Keratinocyte (primary cell): ENCODE results near the gene CLPSL1.

ENCODE experiments used
- CTCF ChIP-seq, 3 experiments: IDR thresholded peaks in 1 of 3; conservative IDR thresholded peaks in 1 of 3; optimal IDR thresholded peaks in 1 of 3; 2 replicates in 2 of 3; 3 replicates in 1 of 3; pipeline versions ENCODE3 to v1.5.1; 2011; ENCODE audit warnings: low read length in 3 of 3, mild to moderate bottlenecking in 3 of 3, moderate library complexity in 2 of 3, control low read depth in 1 of 3, inconsistent platforms in 1 of 3; ENCODE audit not compliant: insufficient read depth in 2 of 3; ENCODE audit errors: extremely low read depth in 1 of 3
- EZH2 ChIP-seq: IDR thresholded peaks from one replicate; pipeline ENCODE4 v1.6.1; 2012; ENCODE audit warnings: inconsistent platforms, mild to moderate bottlenecking, low read length, moderate library complexity

GRCh38 chr6:35765739-35766138, 15.1 kb upstream of the CLPSL1 start:
- TF ChIP-seq CTCF (optimal IDR thresholded peaks at IDR 0.05 in 1 of 3, IDR thresholded peaks at IDR 0.05 in 1 of 3, conservative IDR thresholded peaks at IDR 0.05 in 1 of 3; ENCODE audit: extremely low read depth in 1 of 3, insufficient read depth in 2 of 3, low read length in 3 of 3) (no peak), EZH2 (no peak)
